Hepatocyte (in vitro differentiated cells): ENCODE data around the gene COX6B2. TPM values are rescaled to one million over a fixed set of nuclear protein-coding genes. Genes with fewer than 3 reads are reported as not detected.

Experiments
- DNase-seq: peaks from one replicate; pipeline ENCODE4 v3.0.0-alpha.2; 2016; ENCODE audit warnings: low spot score
- H2AFZ ChIP-seq: fragments of 200-600 bp; sonication (generic); 2 replicates; pipeline ENCODE4 v1.6.0; 2016; ENCODE audit warnings: antibody characterized with exemption, mild to moderate bottlenecking
- H3K27ac ChIP-seq: fragments of 200-600 bp; sonication (generic); 2 replicates; pipeline ENCODE4 v1.5.1; 2016; ENCODE audit warnings: mild to moderate bottlenecking
- H3K27me3 ChIP-seq: fragments of 200-600 bp; sonication (generic); 2 replicates; pipeline ENCODE4 v1.6.1; 2016
- H3K36me3 ChIP-seq: fragments of 200-600 bp; sonication (generic); replicated peaks from 2 replicates; pipeline ENCODE4 v1.5.1; 2016; ENCODE audit warnings: low read depth; ENCODE audit not compliant: insufficient read depth
- H3K4me1 ChIP-seq: fragments of 200-600 bp; sonication (generic); 2 replicates; pipeline ENCODE4 v1.5.1; 2016; ENCODE audit warnings: mild to moderate bottlenecking, moderate library complexity; ENCODE audit not compliant: insufficient read depth
- H3K4me2 ChIP-seq: fragments of 200-600 bp; sonication (generic); 2 replicates; pipeline ENCODE4 v1.6.0; 2016
- H3K4me3 ChIP-seq: fragments of 200-600 bp; sonication (generic); 2 replicates; pipeline ENCODE4 v1.5.1; 2016; ENCODE audit warnings: mild to moderate bottlenecking
- H3K79me2 ChIP-seq: fragments of 200-600 bp; sonication (generic); 2 replicates; pipeline ENCODE4 v1.6.0; 2017; ENCODE audit warnings: mild to moderate bottlenecking
- H3K9me2 ChIP-seq: fragments of 200-600 bp; sonication (generic); replicated peaks from 2 replicates; pipeline ENCODE4 v1.6.0; 2017; ENCODE audit warnings: mild to moderate bottlenecking; ENCODE audit not compliant: insufficient read depth
- H3K9me3 ChIP-seq: fragments of 200-600 bp; sonication (generic); 2 replicates; pipeline ENCODE4 v1.5.1; 2016; ENCODE audit warnings: low read depth, mild to moderate bottlenecking
- H4K20me1 ChIP-seq: fragments of 200-600 bp; sonication (generic); 2 replicates; pipeline ENCODE4 v1.6.0; 2016; ENCODE audit warnings: mild to moderate bottlenecking; ENCODE audit not compliant: insufficient read depth, poor library complexity, severe bottlenecking
- CTCF ChIP-seq: fragments of 200-600 bp; sonication (generic); IDR thresholded peaks from 2 replicates; pipeline ENCODE4 v1.5.1; 2016; ENCODE audit warnings: antibody characterized with exemption, mild to moderate bottlenecking; ENCODE audit not compliant: poor library complexity
- EZH2 ChIP-seq: fragments of 200-600 bp; sonication (generic); IDR thresholded peaks from 2 replicates; pipeline ENCODE4 v1.6.1; 2016; ENCODE audit warnings: antibody characterized with exemption, mild to moderate bottlenecking, borderline replicate concordance
- EZH2phosphoT487 ChIP-seq: fragments of 200-600 bp; sonication (generic); IDR thresholded peaks from one replicate; pipeline ENCODE4 v1.6.1; 2018; ENCODE audit warnings: antibody characterized with exemption, mild to moderate bottlenecking, low read depth, moderate library complexity; ENCODE audit not compliant: unreplicated experiment, severe bottlenecking
- WGBS: methylation state at CpG from one replicate; pipeline ENCODE4 v1.1.6; 2016; ENCODE audit warnings: low lambda C conversion rate; ENCODE audit errors: missing lambda C conversion rate; 5-methylcytosine and 5-hydroxymethylcytosine counted together
- polyA plus RNA-seq: library from polyadenylated mRNA; unstranded; fragments of >200 nt; fragmentation: Nextera tagmentation; extraction: Ambion mirVana; gene quantifications from 2 replicates; pipeline ENCODE4 v1.2.1, GENCODE V29; 2016
- total RNA-seq: library from RNA; depleted of rRNA; stranded (reverse); fragments of >200 nt; gene quantifications from 2 replicates; pipeline ENCODE4 v1.2.3, GENCODE V29; 2014

COX6B2 gene
- total and polyA plus RNA-seq, 2 experiments from 2014 or later: 0.50 to 4.5 TPM

DNA sequence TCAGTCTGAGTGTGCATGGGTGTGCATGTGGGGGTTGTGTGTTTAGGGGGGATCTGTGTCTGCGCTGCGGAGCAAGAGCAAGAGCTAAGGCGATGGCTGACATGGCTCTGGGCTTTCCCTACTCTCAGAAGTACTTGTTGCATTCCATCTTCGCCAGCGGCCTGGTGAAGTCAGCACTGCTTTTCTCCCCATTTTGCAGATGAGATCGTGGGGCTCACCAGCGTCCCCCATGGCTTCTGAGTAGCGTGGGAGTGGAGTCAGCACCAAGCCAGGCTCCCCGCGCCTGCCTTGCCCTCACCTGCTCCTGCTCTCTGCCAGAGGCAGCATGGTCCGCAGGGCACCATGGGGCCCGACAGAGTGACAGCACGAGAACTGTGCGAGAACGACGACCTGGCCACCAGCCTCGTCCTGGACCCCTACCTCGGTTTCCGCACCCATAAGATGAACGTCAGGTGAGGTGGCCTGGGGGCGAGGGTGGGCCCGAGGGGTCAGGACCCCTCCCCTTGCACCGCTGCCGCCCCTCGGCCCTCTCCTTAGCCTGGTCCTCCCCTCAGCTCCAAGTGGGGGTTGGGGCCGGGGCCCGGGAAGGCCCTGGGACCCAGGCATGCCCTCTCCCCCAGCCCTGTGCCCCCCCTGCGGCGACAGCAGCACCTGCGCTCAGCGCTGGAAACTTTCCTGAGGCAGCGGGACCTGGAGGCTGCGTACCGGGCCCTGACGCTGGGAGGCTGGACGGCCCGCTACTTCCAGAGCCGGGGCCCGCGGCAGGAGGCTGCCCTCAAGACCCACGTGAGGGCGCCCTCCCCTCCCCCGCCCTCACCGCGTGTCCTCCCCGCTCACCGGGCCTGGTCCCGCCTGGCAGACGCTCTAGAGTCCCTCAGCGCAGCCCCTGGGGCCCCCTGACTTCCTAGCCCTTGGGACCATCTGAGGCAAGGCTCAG is 12.7 kb downstream of the COX6B2 start:
- no peak overlapping the region for H3K4me3 ChIP-seq
- H3K4me1 ChIP-seq: no peaks in the 10 kb centered on the region
- H3K27me3 ChIP-seq: no peaks in the 10 kb centered on the region
- TF ChIP-seq CTCF: no peak
- no peak for TF ChIP-seq EZH2
- no peak for TF ChIP-seq EZH2phosphoT487
- no peaks in the 10 kb centered on the region for H3K9me2 ChIP-seq
- 90% methylated on average over 29 of the region's 50 CpGs for WGBS
- H2AFZ ChIP-seq: no peak overlapping the region
- no peak for DNase-seq
- H3K79me2 ChIP-seq: peaks cover 16% of the 10 kb centered on the region
- peak overlapping the region; percentile 94 for H3K4me2 ChIP-seq
- H3K9me3 ChIP-seq: no peaks in the 10 kb centered on the region
- H3K36me3 ChIP-seq: no peaks in the 10 kb centered on the region
- no peak overlapping the region for H3K27ac ChIP-seq
- H4K20me1 ChIP-seq: peaks cover 5% of the 10 kb centered on the region

- no peaks in the 10 kb centered on the region for H3K4me1 ChIP-seq
- 2% methylated on average over 12 of the region's 15 CpGs for WGBS
- H3K27me3 ChIP-seq: no peaks in the 10 kb centered on the region
- H3K9me2 ChIP-seq: no peaks in the 10 kb centered on the region
- TF ChIP-seq EZH2 (no peak), EZH2phosphoT487 (no peak), CTCF (no peak)
- peak overlapping the region; percentile 94 for H3K4me2 ChIP-seq
- H4K20me1 ChIP-seq: peaks cover 5% of the 10 kb centered on the region
- H2AFZ ChIP-seq: no peak overlapping the region
- DNase-seq: peak; percentile 91
- H3K4me3 ChIP-seq: peak overlapping the region; percentile 66
- no peaks in the 10 kb centered on the region for H3K9me3 ChIP-seq
- peak overlapping the region; percentile 85 for H3K27ac ChIP-seq
- peaks cover 16% of the 10 kb centered on the region for H3K79me2 ChIP-seq
- no peaks in the 10 kb centered on the region for H3K36me3 ChIP-seq
These were observed 13.3 kb downstream of the COX6B2 start for GRCh38 chr19:55341171-55341588.

DNA sequence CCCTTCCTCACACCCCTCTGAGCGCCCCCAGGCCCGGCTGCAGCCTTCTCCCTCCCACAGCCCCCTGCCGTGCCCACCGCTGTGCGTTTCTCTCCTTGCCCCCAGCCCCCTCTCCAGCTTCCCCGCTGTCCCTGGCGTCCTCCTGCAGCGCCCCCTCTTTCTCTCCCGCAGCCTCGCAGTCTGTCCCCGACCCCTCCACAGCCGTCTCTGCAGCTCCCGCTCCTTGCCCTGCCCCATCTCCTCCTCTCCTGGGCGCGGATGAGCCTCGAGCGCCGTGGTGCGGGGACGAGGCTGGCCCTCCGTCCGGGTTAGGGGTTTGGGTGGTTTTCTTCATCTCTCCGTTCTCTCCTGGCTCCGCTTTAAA is 13.8 kb downstream of the COX6B2 start:
- H3K9me3 ChIP-seq: no peaks in the 10 kb centered on the region
- TF ChIP-seq EZH2phosphoT487 (no peak), CTCF (peak; percentile 36)
- H4K20me1 ChIP-seq: peaks cover 5% of the 10 kb centered on the region
- no peaks in the 10 kb centered on the region for H3K4me1 ChIP-seq
- peak overlapping the region; percentile 85 for H3K27ac ChIP-seq
- H3K79me2 ChIP-seq: peaks cover 16% of the 10 kb centered on the region
- 1% methylated on average over 19 of the region's 24 CpGs for WGBS
- H3K27me3 ChIP-seq: no peaks in the 10 kb centered on the region
- no peaks in the 10 kb centered on the region for H3K9me2 ChIP-seq
- no peaks in the 10 kb centered on the region for H3K36me3 ChIP-seq
- DNase-seq: peak; percentile 71
- H3K4me3 ChIP-seq: peak overlapping the region; percentile 66
- H2AFZ ChIP-seq: no peak overlapping the region
- H3K4me2 ChIP-seq: peak overlapping the region; percentile 94
